GM04503 (cell line): Measurements from ENCODE around the gene SOWAHA.
A peak's percentile ranks its signal among the peaks of the same experiment; 100 is the strongest.

Source experiments
- DNase-seq: peaks from one replicate; pipeline ENCODE4 v3.0.0-alpha.2; 2012; ENCODE audit warnings: low read depth

The SOWAHA gene

GRCh38 chr5:132812781-132813598 is at the start of gene SOWAHA:
Gene SOWAHA, plus strand, starts transcription at chr5:132813302. Its CDS starts 320 bp downstream, at chr5:132813622.
- DNase-seq, result no peak

- no peak for DNase-seq
These were observed 49.1 kb upstream of the SOWAHA start for GRCh38 chr5:132764051-132764450.

GRCh38 chr5:132764671-132765238 is 48.3 kb upstream of the SOWAHA start:
- DNase-seq, result no peak

- DNase-seq, result no peak
These were observed 47.6 kb upstream of the SOWAHA start for GRCh38 chr5:132765311-132766019.

GRCh38 chr5:132766020-132766805 is 46.9 kb upstream of the SOWAHA start:
- no peak for DNase-seq

GRCh38 chr5:132766806-132767055 is 46.4 kb upstream of the SOWAHA start:
- no peak for DNase-seq

- no peak for DNase-seq
These were observed 46.0 kb upstream of the SOWAHA start for GRCh38 chr5:132767150-132767549.

GRCh38 chr5:132768485-132768868 is 44.6 kb upstream of the SOWAHA start:
- no peak for DNase-seq

GRCh38 chr5:132770476-132771159 is 42.5 kb upstream of the SOWAHA start:
- no peak for DNase-seq

GRCh38 chr5:132771503-132771998 is 41.6 kb upstream of the SOWAHA start:
- peak; percentile 70 for DNase-seq

- DNase-seq, result no peak
These were observed 40.6 kb upstream of the SOWAHA start for GRCh38 chr5:132772291-132773070.

GRCh38 chr5:132773114-132773513 is 40.0 kb upstream of the SOWAHA start:
- DNase-seq, result no peak

GRCh38 chr5:132773601-132774355 is 39.3 kb upstream of the SOWAHA start:
- no peak for DNase-seq

- DNase-seq, result no peak
These were observed 38.7 kb upstream of the SOWAHA start for GRCh38 chr5:132774406-132774805.

GRCh38 chr5:132774896-132775295 is 38.2 kb upstream of the SOWAHA start:
- DNase-seq, result no peak

- DNase-seq, result no peak
These were observed 37.6 kb upstream of the SOWAHA start for GRCh38 chr5:132775476-132775961.

GRCh38 chr5:132776131-132776937 is 36.8 kb upstream of the SOWAHA start:
- DNase-seq, result no peak

- no peak for DNase-seq
These were observed 36.2 kb upstream of the SOWAHA start for GRCh38 chr5:132776938-132777208.
